Spleen (tissue), 7 donors: Measurements from ENCODE around the gene TRIM13.

Experiments used
- CTCF ChIP-seq, 11 experiments: fragments of 200-600 bp in 7 of 11; fragments of 450-650 bp in 4 of 11; sonication (generic) in 4 of 11; IDR thresholded peaks in 8 of 11; conservative IDR thresholded peaks in 3 of 11; 1 replicate in 7 of 11; 2 replicates in 4 of 11; pipeline versions ENCODE4 v1.4.0 to v1.8.0; 2016 to 2021; ENCODE audit warnings: antibody characterized with exemption in 11 of 11, inconsistent platforms in 4 of 11, mild to moderate bottlenecking in 1 of 11
- POLR2A ChIP-seq, 3 donors: fragments of 450-650 bp; IDR thresholded peaks; one replicate each; pipeline ENCODE4 v1.5.1; 2017; ENCODE audit warnings: antibody characterized with exemption in 3 of 3, mild to moderate bottlenecking in 1 of 3
- POLR2AphosphoS5 ChIP-seq, 3 donors: sonication (generic); formaldehyde crosslinking; IDR thresholded peaks; one replicate each; pipeline ENCODE4 v1.5.1; 2017; ENCODE audit warnings: antibody characterized with exemption in 3 of 3
- donor health status: DM: no; HTN: no; CAD: no; lungs with moderate emphysema.
- donor health status: DM: no; HTN: no; CAD: no.
- donor health status: DM: no; HTN: no; CAD: no.

- no peak for TF ChIP-seq CTCF (IDR thresholded peaks at IDR 0.05 in 8 of 11, conservative IDR thresholded peaks at IDR 0.05 in 3 of 11)
- no peak for TF ChIP-seq POLR2A (IDR thresholded peaks at IDR 0.05)
- TF ChIP-seq POLR2AphosphoS5 (IDR thresholded peaks at IDR 0.05), result no peak
Observed at GRCh38 chr13:49993111-49993510, 3.7 kb upstream of the TRIM13 start.
